SKM-1 (cell line): Measurements from ENCODE around the gene GNAL.
A peak's percentile ranks its signal among the peaks of the same experiment; 100 is the strongest.
"Not testable (repeated sequence)": the region's sequence is repeated elsewhere in the genome, so short reads cannot be mapped to it uniquely, and the experiment has no call there.

Experiments used
- DNase-seq: peaks from one replicate; lab custom pipeline; 2025; ENCODE audit not compliant: unreplicated experiment; lab: John Stamatoyannopoulos, UW

Gene GNAL

DNA sequence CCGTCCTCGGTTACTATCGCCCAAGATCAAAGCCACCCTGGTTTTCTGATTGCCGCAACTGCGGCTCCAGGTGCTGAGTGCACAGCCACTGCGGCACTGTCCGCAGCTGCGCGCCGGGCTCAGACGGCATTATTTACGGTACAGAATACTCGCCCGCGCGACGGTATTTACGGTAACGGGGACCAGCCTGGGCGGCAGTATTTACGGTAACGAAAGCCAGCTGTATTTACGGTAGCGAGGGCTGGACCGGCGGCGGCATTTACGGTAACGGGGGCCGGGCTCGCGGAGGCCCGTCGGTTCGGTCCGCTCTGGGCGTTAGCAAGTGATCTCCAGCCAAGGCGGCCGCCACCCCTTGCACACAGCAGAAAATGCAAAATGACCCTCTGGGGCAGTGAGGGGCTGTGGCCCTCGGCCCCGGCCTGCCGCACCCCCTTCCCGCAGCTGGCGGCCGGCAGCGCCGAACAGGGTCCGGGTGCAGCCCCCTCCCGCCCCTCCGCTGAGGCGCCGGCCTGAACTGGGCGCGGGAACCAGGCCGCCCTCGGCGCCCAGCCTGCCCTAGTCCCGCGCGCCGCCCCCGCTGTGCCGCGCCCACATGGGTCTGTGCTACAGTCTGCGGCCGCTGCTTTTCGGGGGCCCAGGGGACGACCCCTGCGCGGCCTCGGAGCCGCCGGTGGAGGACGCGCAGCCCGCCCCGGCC, at the start of gene GNAL:
TSS of gene GNAL (plus strand) at position 293 of the 697 bp plus-strand sequence. CDS start at position 593, 300 bp downstream.
- peak; percentile 81 for DNase-seq

DNA sequence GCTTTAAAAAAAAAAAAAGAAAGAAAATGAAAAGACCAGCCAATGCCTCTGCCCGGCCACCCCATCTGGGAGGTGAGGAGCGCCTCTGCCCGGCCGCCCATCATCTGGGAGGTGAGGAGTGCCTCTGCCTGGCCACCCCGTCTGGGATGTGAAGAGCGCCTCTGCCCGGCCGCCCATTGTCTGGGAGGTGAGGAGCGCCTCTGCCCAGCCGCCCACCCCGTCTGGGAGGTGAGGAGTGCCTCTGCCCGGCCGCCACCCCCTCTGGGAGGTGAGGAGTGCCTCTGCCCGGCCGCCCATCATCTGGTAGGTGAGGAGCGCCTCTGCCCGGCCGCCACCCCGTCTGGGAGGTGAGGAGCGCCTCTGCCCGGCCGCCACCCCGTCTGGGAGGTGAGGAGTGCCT, 41.8 kb upstream of the GNAL start:
- not testable (repeated sequence) for DNase-seq

- not testable (repeated sequence) for DNase-seq
Measured at GRCh38 chr18:11647804-11648203, 41.3 kb upstream of the GNAL start.

GRCh38 chr18:11649839-11650238, 39.2 kb upstream of the GNAL start:
- no peak for DNase-seq

DNA sequence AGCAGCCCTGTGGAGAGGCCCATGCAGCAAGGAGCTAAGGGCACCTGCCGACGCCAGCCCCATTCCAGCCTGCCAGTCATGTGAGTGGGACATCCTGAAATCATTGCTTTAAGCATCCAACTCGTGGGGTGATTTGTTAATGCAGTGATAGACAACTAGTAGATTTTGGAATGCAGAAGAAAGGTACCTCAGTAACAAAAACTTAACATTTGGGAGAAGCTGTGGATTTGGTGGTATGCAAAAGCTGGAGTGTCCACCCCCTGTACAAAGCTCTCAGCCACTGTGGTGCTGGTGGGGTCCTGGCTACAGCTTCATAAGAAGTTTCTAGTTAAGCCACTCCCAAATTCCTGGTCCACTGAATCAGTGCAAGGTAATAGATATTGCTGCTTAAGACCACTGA, 37.2 kb upstream of the GNAL start:
- DNase-seq: no peak

- no peak for DNase-seq
Measured at GRCh38 chr18:11653521-11653920, 35.5 kb upstream of the GNAL start.

DNA sequence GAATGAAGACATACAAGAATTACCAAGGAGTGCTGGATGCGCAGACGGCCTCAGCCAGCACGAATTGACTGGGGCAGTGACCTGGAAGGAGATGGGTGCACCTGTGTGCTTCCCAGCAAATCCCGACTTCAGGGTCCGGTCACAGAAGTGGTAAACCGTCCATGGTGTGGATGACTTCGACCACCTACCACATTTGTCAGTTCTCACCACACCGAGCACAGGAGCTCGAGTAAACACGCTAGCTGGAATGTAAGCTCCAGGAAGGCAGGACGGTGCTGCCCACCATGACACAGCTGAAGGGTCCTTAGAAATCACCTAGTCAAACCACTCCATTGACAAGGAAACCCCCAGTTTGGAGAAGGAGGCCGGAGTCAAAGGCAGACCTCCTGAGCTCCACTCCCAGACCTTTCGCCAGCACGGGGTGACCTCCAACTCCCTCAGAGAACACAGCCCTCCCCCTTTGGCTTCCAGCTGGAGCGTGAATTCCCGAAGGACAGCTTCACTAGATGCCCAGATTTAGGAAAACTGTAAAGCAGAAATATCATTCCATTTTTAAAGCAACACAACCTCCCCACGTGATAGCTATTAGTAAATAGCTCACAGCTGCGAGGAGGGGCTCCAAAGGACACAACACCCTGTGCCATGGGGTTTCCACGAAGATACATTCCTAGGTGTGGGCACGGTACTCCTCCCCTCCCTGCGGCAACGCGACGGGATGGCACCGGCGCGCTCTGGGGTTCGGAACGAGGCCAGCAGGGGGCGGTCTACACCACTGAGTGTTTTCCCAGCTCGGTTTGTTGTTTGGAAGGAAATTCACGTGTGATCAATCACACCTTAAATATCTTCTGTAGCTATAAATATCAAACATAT, 34.1 kb upstream of the GNAL start:
- peak; percentile 26 for DNase-seq

DNA sequence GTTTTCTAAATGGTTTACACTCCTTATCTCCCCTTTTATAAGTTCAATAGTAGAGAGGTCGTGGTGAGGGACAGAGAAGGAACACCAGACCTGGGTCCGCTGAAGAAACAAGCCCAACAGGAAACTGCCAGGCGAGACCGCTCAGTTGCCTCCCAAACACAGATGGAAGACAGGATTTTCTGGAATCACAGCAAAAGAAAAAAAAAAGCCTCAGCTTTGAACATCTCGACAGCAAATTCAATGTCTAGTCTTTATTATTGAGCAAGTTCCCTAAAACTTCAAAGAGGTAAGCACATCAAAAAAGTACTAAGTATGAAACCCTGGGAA, 33.5 kb upstream of the GNAL start:
- no peak for DNase-seq

DNA sequence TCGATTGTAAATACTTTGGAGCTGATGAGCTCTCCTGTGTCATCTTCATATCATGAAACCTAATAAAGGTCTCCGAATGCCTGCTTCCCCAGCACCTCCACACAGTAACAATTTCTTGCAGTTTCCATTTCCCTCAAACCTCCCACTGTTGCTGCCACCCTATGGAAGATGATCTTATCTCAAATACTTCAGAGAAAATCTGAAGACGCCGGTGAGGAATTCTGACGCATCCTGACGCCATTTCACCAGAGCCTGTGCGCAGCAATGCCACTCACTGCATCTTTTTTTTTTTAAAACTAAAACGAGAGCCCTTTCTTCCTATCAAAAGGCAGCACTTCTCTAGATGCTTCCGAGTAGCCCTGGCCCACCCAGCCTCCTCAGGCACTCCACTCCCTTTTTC, 31.9 kb upstream of the GNAL start:
- no peak for DNase-seq

DNA sequence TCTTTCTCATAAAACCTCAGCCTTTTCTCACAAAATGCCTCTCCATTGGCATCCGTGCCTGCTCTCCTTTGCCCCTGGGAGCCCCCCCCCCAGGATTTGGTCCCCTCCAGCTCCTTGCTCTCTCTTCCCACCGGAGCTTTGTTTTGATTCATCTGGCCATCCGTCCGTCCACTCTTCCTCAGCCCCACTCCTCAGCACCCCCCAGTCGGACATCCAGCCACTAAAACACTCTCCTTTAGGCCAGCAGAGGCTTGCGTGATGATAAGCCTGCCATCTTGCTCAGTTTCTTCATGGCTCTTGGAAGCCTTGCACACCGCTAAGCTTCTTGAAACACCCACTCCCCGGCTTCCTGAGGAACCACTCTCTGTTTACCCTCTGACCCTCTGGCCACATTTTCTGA, 31.5 kb upstream of the GNAL start:
- no peak for DNase-seq

- no peak for DNase-seq
Measured at GRCh38 chr18:11658019-11658418, 31.0 kb upstream of the GNAL start.

- DNase-seq: no peak
Measured at GRCh38 chr18:11658989-11659388, 30.1 kb upstream of the GNAL start.

DNA sequence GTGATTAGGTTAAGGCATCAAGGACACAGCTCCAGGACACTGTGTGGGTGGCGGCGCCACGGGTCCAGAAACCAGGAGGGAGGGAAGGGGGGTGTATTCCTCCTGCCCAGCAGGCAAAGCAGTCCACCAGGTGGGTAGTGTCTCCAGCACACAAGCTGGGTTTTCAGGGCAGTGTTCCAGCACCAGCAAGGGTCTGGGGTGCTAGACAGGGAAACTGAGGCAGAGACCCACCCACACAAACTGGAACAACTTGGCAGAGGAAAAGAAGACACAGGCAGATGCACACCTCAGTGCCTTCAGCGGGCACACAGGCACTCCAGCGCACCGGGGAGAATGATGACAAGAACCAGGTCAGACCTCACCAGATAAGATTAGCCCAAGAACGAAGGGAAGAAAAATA, 28.4 kb upstream of the GNAL start:
- no peak for DNase-seq

- no peak for DNase-seq
Measured at GRCh38 chr18:11661430-11661829, 27.6 kb upstream of the GNAL start.

GRCh38 chr18:11663439-11664029, 25.5 kb upstream of the GNAL start:
- DNase-seq: no peak

DNA sequence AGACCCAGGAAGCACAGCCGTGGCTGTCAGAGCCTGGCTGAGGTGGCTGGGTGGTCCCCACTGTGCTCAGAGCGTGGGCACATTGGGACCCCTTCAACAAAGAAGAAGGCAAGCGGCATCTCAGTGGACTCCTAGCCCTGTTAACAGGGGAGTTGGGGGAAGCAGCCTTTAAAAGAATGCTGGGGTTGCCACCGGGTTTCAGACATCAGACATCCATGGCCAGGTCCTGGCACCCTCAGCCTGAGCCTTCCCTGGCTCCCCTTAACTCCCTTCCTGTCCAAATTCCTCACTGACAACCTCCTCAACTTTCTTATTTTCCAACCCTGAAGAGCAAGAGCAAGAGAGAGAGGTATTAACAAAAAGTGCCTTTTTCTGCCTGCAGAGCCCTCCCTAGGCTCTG, 24.8 kb upstream of the GNAL start:
- no peak for DNase-seq

DNA sequence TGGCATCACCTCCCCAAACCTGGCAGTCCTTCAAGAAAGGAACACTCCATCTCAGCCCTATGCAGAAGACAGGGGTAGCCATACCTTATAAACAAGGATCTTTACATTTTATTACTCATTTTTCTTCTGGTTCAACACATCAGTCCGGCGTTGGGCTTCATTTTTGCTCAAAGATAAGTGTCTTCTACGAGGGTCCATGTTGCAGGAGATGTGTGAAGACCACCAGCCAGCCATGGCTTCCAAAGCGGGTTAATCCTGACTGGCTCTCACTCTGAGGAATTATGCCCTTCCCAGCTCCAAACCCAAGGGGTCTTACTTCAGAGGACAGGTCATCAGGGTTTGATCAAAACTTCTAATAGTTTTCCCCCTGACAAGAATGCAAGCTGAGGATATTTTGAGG, 23.9 kb upstream of the GNAL start:
- DNase-seq: no peak

GRCh38 chr18:11665587-11665986, 23.5 kb upstream of the GNAL start:
- no peak for DNase-seq

DNA sequence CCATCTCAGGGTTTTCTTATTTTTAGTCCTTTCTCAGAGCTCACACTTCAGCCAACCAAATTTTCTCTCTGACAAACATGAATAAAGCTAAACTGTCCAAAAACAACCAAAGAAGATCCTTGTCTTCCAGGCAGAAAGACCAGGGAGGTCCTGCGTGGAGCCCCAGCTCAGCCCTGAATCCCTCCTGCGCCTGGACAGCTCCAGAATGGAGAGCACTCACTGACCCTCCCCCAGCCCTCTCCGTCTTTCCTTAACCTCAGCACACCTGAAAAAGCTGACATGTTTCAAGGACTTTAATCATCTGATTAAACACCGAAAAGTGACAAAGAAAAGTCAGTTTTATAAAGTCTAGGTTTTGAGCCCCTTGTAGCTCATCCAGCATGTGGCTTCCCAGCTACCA, 22.9 kb upstream of the GNAL start:
- no peak for DNase-seq

DNA sequence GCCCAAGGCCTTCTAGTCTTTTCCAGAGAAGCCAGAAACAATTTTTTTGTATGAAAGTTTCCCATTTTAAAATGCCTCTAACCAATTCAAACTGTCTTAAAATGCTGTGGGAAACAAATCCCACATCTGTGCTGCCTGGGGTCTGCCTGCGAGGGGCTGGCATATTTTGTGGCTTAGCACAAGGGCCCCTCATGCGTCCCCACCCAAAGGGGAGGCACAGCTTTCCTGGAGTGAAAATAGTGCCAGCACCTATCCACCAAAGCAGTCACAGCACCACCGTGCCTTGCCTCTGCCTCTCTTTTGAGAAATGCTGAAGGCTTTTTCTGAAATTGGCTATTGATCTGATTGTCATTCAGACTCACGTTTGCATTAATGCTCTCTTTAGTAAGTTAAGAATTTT, 22.2 kb upstream of the GNAL start:
- DNase-seq: no peak

GRCh38 chr18:11667578-11667977, 21.5 kb upstream of the GNAL start:
- no peak for DNase-seq
